Measurements from ENCODE around the gene VAC14.

VAC14 gene

GRCh38 chr16:70698901-70699300 is 102.1 kb downstream of the VAC14 start:
- TF ChIP-seq EP300 (IDR thresholded peaks at IDR 0.05; ENCODE audit: borderline replicate concordance) (no peak), FOXM1 (IDR thresholded peaks at IDR 0.05; ENCODE audit: borderline replicate concordance, low read depth) (no peak), CEBPB (IDR thresholded peaks at IDR 0.05) (no peak), ZBTB7A (IDR thresholded peaks at IDR 0.05; ENCODE audit: low read depth) (no peak), TEAD4 (IDR thresholded peaks at IDR 0.05) (no peak), TCF12 (IDR thresholded peaks at IDR 0.05; ENCODE audit: low read depth) (no peak), TAF1 (IDR thresholded peaks at IDR 0.05; ENCODE audit: low read depth) (no peak), CREB1 (IDR thresholded peaks at IDR 0.05; ENCODE audit: low read depth) (no peak), YY1 (IDR thresholded peaks at IDR 0.05; ENCODE audit: low read depth) (no peak), RAD21 (IDR thresholded peaks at IDR 0.05; ENCODE audit: low read depth) (no peak), EGR1 (IDR thresholded peaks at IDR 0.05) (no peak), NFIC (IDR thresholded peaks at IDR 0.05) (no peak)
- TF ChIP-seq, protein P1, sequence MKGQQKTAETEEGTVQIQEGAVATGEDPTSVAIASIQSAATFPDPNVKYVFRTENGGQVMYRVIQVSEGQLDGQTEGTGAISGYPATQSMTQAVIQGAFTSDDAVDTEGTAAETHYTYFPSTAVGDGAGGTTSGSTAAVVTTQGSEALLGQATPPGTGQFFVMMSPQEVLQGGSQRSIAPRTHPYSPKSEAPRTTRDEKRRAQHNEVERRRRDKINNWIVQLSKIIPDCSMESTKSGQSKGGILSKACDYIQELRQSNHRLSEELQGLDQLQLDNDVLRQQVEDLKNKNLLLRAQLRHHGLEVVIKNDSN (IDR thresholded peaks at IDR 0.05): no peak
- TF ChIP-seq, protein P2, sequence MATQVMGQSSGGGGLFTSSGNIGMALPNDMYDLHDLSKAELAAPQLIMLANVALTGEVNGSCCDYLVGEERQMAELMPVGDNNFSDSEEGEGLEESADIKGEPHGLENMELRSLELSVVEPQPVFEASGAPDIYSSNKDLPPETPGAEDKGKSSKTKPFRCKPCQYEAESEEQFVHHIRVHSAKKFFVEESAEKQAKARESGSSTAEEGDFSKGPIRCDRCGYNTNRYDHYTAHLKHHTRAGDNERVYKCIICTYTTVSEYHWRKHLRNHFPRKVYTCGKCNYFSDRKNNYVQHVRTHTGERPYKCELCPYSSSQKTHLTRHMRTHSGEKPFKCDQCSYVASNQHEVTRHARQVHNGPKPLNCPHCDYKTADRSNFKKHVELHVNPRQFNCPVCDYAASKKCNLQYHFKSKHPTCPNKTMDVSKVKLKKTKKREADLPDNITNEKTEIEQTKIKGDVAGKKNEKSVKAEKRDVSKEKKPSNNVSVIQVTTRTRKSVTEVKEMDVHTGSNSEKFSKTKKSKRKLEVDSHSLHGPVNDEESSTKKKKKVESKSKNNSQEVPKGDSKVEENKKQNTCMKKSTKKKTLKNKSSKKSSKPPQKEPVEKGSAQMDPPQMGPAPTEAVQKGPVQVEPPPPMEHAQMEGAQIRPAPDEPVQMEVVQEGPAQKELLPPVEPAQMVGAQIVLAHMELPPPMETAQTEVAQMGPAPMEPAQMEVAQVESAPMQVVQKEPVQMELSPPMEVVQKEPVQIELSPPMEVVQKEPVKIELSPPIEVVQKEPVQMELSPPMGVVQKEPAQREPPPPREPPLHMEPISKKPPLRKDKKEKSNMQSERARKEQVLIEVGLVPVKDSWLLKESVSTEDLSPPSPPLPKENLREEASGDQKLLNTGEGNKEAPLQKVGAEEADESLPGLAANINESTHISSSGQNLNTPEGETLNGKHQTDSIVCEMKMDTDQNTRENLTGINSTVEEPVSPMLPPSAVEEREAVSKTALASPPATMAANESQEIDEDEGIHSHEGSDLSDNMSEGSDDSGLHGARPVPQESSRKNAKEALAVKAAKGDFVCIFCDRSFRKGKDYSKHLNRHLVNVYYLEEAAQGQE (IDR thresholded peaks at IDR 0.05; ENCODE audit: low read depth): no peak
- TF ChIP-seq, protein P3, sequence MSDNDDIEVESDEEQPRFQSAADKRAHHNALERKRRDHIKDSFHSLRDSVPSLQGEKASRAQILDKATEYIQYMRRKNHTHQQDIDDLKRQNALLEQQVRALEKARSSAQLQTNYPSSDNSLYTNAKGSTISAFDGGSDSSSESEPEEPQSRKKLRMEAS (IDR thresholded peaks at IDR 0.05): no peak

GRCh38 chr16:70697594-70698170 is 103.3 kb downstream of the VAC14 start:
- no peak for TF ChIP-seq NFIC (IDR thresholded peaks at IDR 0.05)
- TF ChIP-seq RAD21 (IDR thresholded peaks at IDR 0.05; ENCODE audit: low read depth): no peak
- TF ChIP-seq, protein P3 (IDR thresholded peaks at IDR 0.05): no peak
- TF ChIP-seq EGR1 (IDR thresholded peaks at IDR 0.05): no peak

DNA sequence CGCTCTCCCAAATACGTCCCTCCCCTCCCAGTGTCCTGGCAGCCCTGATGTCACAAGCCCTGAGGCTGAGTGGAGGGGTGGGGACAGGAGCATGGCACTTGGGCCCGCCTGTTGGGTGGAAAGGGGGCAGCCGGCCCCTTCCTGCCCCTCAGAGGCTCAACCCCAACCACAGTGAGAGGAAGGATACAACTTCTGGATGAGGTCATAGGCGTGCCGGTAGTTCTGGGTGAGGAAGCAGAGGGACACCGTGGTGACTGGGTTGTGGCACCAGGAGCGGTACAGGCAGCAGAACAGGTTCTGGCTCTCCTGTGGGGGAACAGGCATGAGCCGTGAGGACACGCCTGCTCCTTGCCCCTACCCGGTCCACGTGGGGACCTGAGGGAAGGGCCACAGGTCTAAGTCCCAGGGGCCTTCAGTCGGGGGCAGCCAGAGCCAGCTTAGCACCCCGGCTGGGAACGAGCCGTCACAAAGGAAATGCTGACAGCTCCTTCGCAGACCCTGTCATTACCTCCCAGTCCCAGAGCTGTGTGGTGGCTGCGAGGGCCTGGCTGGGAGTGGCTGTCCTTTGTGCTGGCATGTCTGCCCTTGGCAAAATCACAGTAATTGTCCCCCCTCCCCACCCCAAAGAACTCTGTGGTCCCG is 103.9 kb downstream of the VAC14 start:
- TF ChIP-seq ZBTB7A (IDR thresholded peaks at IDR 0.05; ENCODE audit: low read depth) (no peak), EGR1 (IDR thresholded peaks at IDR 0.05) (no peak), TAF1 (IDR thresholded peaks at IDR 0.05; ENCODE audit: low read depth) (no peak), CEBPB (IDR thresholded peaks at IDR 0.05) (no peak), NFIC (IDR thresholded peaks at IDR 0.05) (no peak), TCF12 (IDR thresholded peaks at IDR 0.05; ENCODE audit: low read depth) (no peak), TEAD4 (IDR thresholded peaks at IDR 0.05) (no peak), FOXM1 (IDR thresholded peaks at IDR 0.05; ENCODE audit: borderline replicate concordance, low read depth) (no peak), CREB1 (IDR thresholded peaks at IDR 0.05; ENCODE audit: low read depth) (no peak), EP300 (IDR thresholded peaks at IDR 0.05; ENCODE audit: borderline replicate concordance) (no peak), YY1 (IDR thresholded peaks at IDR 0.05; ENCODE audit: low read depth) (no peak), RAD21 (IDR thresholded peaks at IDR 0.05; ENCODE audit: low read depth) (no peak)
- TF ChIP-seq, protein P2 (IDR thresholded peaks at IDR 0.05; ENCODE audit: low read depth): no peak
- TF ChIP-seq, protein P3 (IDR thresholded peaks at IDR 0.05): peak; percentile 60
- TF ChIP-seq, protein P1 (IDR thresholded peaks at IDR 0.05): peak; percentile 27; the same call in 1 of the 2 replicates

- no peak for TF ChIP-seq TAF1 (IDR thresholded peaks at IDR 0.05; ENCODE audit: low read depth)
- no peak for TF ChIP-seq CEBPB (IDR thresholded peaks at IDR 0.05)
- TF ChIP-seq, protein P1 (IDR thresholded peaks at IDR 0.05): no peak
- no peak for TF ChIP-seq CREB1 (IDR thresholded peaks at IDR 0.05; ENCODE audit: low read depth)
- no peak for TF ChIP-seq EP300 (IDR thresholded peaks at IDR 0.05; ENCODE audit: borderline replicate concordance)
Measured at GRCh38 chr16:70696355-70696754, 104.6 kb downstream of the VAC14 start.
